SU-DHL-6 (cell line): ENCODE measurements around the gene ST6GALNAC4.

ENCODE experiments used
- H2AFZ ChIP-seq: fragments of 200-600 bp; sonication (generic); 2 replicates; pipeline ENCODE4 v1.6.1; 2014; ENCODE audit warnings: low read depth, mild to moderate bottlenecking, moderate library complexity, mixed read lengths, antibody characterized with exemption, low read length; ENCODE audit not compliant: severe bottlenecking
- H3F3A ChIP-seq: fragments of 200-600 bp; shearing (Covaris generic); 2 replicates; pipeline ENCODE4 v1.6.0; 2016; ENCODE audit warnings: antibody characterized with exemption, mild to moderate bottlenecking; ENCODE audit not compliant: insufficient read depth
- H3K27ac ChIP-seq: fragments of 200-600 bp; sonication (generic); 2 replicates; pipeline ENCODE4 v1.5.1; 2016; ENCODE audit warnings: low read depth, mild to moderate bottlenecking, low read length, moderate library complexity, mixed read lengths
- H3K27me3 ChIP-seq: fragments of 200-600 bp; sonication (generic), shearing (Covaris generic); 2 replicates; pipeline ENCODE4 v1.6.0; 2014; ENCODE audit warnings: mild to moderate bottlenecking, low read length
- H3K36me3 ChIP-seq: fragments of 200-600 bp; sonication (generic); 2 replicates; pipeline ENCODE4 v1.6.1; 2014; ENCODE audit warnings: mild to moderate bottlenecking, low read length, mixed read lengths
- H3K4me2 ChIP-seq: fragments of 300-600, 200-600 bp; shearing (Covaris generic), sonication (generic); 2 replicates; pipeline ENCODE4 v1.6.0; 2014; ENCODE audit warnings: low read length, low read depth, mild to moderate bottlenecking; ENCODE audit not compliant: poor library complexity, severe bottlenecking
- H3K4me3 ChIP-seq: fragments of 200-600 bp; sonication (generic); 2 replicates; pipeline ENCODE4 v1.5.1; 2014; ENCODE audit warnings: antibody characterized with exemption, low read length, mild to moderate bottlenecking, mixed read lengths; ENCODE audit not compliant: insufficient read depth, poor library complexity, severe bottlenecking
- H3K79me2 ChIP-seq: fragments of 200-600 bp; sonication (generic); 2 replicates; pipeline ENCODE4 v1.6.1; 2014; ENCODE audit warnings: mild to moderate bottlenecking, low read length, moderate library complexity; ENCODE audit not compliant: insufficient read depth
- H3K9ac ChIP-seq: fragments of 200-600 bp; sonication (generic); 2 replicates; pipeline ENCODE4 v1.7.0; 2014; ENCODE audit warnings: mild to moderate bottlenecking, low read length
- H3K9me2 ChIP-seq: fragments of 200-600 bp; sonication (generic); replicated peaks from 2 replicates; pipeline ENCODE4 v1.6.1; 2014; ENCODE audit warnings: low read length; ENCODE audit not compliant: insufficient read depth
- H3K9me3 ChIP-seq: fragments of 200-600 bp; sonication (generic); 2 replicates; pipeline ENCODE4 v1.6.1; 2014; ENCODE audit warnings: low read length, mixed read lengths; ENCODE audit not compliant: insufficient read depth
- H4K20me1 ChIP-seq: fragments of 200-600 bp; sonication (generic); 2 replicates; pipeline ENCODE4 v1.6.1; 2014; ENCODE audit warnings: low read depth, mild to moderate bottlenecking, antibody characterized with exemption, low read length, moderate library complexity, mixed read lengths
- CTCF ChIP-seq: fragments of 200-600 bp; sonication (generic); IDR thresholded peaks from one replicate; pipeline ENCODE4 v1.5.1; 2017; ENCODE audit warnings: antibody characterized with exemption, mild to moderate bottlenecking, low read length, moderate library complexity; ENCODE audit not compliant: insufficient read depth, poor library complexity, severe bottlenecking
- EZH2phosphoT487 ChIP-seq: fragments of 200-600 bp; sonication (generic), shearing (Covaris generic); conservative IDR thresholded peaks from 2 replicates; pipeline ENCODE4 v1.6.1; 2018; ENCODE audit warnings: mild to moderate bottlenecking, antibody characterized with exemption, low read length, moderate library complexity, mixed read lengths

The ST6GALNAC4 gene

GRCh38 chr9:127908660-127908926, 8.2 kb downstream of the ST6GALNAC4 start:
- Histone ChIP-seq H3K27me3 (no peaks in the 10 kb centered on the region), H3K9ac (no peak overlapping the region), H3K36me3 (no peaks in the 10 kb centered on the region), H3K4me3 (no peak overlapping the region), H3K4me2 (no peak overlapping the region), H3F3A (no peaks in the 10 kb centered on the region), H3K27ac (no peak overlapping the region), H4K20me1 (no peaks in the 10 kb centered on the region), H2AFZ (no peak overlapping the region), H3K9me2 (no peaks in the 10 kb centered on the region), H3K79me2 (no peaks in the 10 kb centered on the region), H3K9me3 (no peaks in the 10 kb centered on the region)
- TF ChIP-seq CTCF (no peak), EZH2phosphoT487 (no peak)

- Histone ChIP-seq H3K9me3 (no peaks in the 10 kb centered on the region), H2AFZ (no peak overlapping the region), H3K79me2 (no peaks in the 10 kb centered on the region), H3K9ac (no peak overlapping the region), H4K20me1 (no peaks in the 10 kb centered on the region), H3F3A (no peaks in the 10 kb centered on the region), H3K36me3 (no peaks in the 10 kb centered on the region), H3K4me3 (no peak overlapping the region), H3K4me2 (no peak overlapping the region), H3K9me2 (no peaks in the 10 kb centered on the region), H3K27ac (no peak overlapping the region), H3K27me3 (no peaks in the 10 kb centered on the region)
- TF ChIP-seq EZH2phosphoT487 (no peak), CTCF (no peak)
Measured at GRCh38 chr9:127907867-127908659, 8.8 kb downstream of the ST6GALNAC4 start.

- Histone ChIP-seq H3K9me3 (no peaks in the 10 kb centered on the region), H3K9ac (no peak overlapping the region), H3F3A (no peaks in the 10 kb centered on the region), H3K27ac (no peak overlapping the region), H4K20me1 (no peaks in the 10 kb centered on the region), H3K27me3 (no peaks in the 10 kb centered on the region), H3K36me3 (no peaks in the 10 kb centered on the region), H3K9me2 (no peaks in the 10 kb centered on the region), H3K79me2 (no peaks in the 10 kb centered on the region), H3K4me2 (no peak overlapping the region), H3K4me3 (no peak overlapping the region), H2AFZ (no peak overlapping the region)
- no peak for TF ChIP-seq EZH2phosphoT487
- TF ChIP-seq CTCF = no peak
Measured at GRCh38 chr9:127905788-127906191, 11.1 kb downstream of the ST6GALNAC4 start.
